ENCODE results near the gene USP34.

- TF ChIP-seq POLR2A (IDR thresholded peaks at IDR 0.05): no peak
- TF ChIP-seq CTCF (IDR thresholded peaks at IDR 0.05): no peak
These were observed 285.6 kb downstream of the USP34 start for GRCh38 chr2:61185231-61185728.
